HG03571 (cell line): ENCODE data around the gene MRPS2.
"Not testable (repeated sequence)": the region's sequence is repeated elsewhere in the genome, so short reads cannot be mapped to it uniquely, and the experiment has no call there.

Source experiments
- ATAC-seq: cut with Tn5 transposase; IDR thresholded peaks from one replicate; pipeline ENCODE4 v1.9.1; 2021; ENCODE audit not compliant: unreplicated experiment

MRPS2 gene

DNA sequence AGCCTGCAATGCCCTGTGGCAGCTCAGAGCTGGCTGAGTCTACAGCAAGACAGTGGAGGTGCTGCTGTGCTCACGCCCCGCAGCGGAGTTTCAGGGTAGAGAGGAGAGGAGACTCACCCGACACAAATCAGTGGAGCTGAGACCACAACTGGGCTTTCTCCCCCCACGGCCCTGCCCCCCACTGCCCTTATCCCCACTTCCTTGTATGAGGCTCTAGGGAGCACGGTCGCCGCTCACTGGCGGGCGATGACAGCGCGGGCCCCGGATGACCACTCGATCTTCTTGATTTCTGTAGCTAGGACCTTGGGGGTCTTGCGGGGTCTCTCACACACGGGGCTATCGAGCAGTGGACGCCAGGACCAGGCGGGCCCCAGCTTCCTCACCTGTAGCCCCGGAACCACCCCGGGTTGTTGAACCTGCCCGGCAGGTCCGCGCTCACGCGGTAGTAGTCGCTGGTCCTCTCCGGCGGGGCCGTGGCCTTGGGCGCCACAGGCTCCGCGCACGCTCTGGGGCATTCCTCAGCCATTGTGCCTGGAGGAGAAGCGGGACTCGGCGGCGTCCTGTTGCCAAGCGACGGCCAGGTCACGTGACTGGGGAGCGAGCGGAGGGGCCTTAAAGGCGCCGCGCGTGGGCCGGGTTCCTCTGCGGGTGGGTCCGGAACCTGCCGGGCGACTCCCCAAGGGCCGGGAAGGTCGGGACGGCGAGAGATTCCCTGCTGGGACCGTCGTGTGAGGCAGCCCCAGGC, 984 bp upstream of the MRPS2 start:
- no peak for ATAC-seq

GRCh38 chr9:135500071-135500524, 384 bp upstream of the MRPS2 start:
- no peak for ATAC-seq

DNA sequence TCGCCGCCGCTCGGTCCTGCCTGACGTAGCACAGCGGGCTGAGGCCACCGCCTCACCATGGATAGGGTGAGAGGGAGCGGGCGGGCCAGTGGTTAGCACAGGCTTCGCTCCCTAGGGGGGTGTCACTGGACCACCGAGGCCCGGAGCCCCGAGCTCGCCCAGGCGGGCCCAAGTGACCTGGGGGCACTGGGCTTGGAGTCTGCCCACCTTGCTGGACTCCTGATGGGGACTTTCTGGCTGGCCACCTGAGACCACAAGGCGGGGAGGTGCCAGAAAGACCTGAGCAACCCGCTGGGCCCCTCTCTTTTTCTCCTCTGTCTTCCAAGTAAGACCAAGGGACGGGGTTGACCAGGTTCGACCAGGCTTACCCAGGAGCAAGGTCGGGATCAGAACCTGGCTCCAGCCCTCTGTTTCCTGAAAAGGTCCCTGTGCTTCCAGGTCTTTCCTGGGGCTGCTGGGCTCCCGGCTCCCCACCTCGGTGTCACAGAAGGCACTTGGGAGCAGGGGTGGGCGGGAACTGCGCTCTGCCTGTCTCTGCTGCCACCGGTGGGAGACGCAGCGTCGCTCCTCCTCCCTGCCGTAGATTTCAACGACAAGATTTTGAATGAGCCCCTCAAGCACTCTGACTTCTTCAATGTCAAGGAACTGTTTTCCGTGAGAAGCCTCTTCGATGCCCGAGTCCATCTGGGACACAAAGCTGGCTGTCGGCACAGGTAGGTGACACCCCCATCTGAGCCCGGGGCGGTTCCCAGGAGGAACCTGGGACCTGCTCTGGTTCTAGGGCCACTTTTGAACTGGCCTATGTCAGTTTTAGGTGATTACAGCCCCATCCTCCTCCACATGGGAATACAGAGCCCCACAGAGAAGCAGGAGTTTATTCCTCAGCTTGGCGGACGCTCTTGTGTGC, 1.0 kb downstream of the MRPS2 start:
- ATAC-seq: no peak

GRCh38 chr9:135502168-135502872, 1.8 kb downstream of the MRPS2 start:
- no peak for ATAC-seq

GRCh38 chr9:135502873-135503321, 2.4 kb downstream of the MRPS2 start:
- no peak for ATAC-seq

DNA sequence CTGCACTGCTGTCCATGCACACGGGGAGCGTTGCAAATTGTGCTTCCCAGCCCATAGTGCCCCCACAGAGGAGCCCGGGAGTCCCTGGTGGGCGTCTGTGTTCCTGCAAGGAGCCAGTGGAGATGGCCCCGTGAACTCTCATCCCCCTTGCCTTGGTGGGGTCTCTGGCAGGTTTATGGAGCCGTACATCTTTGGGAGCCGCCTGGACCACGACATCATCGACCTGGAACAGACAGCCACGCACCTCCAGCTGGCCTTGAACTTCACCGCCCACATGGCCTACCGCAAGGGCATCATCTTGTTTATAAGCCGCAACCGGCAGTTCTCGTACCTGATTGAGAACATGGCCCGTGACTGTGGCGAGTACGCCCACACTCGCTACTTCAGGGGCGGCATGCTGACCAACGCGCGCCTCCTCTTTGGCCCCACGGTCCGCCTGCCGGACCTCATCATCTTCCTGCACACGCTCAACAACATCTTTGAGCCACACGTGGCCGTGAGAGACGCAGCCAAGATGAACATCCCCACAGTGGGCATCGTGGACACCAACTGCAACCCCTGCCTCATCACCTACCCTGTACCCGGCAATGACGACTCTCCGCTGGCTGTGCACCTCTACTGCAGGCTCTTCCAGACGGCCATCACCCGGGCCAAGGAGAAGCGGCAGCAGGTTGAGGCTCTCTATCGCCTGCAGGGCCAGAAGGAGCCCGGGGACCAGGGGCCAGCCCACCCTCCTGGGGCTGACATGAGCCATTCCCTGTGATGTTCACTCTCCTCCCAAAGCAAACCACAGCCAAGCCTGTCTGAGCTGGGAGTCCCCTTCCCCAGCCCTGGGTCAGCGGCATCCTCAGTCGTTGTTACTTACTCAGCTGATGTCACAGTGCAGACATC, 3.1 kb downstream of the MRPS2 start:
- no peak for ATAC-seq

- ATAC-seq: no peak
Measured at GRCh38 chr9:135504262-135505243, 4.1 kb downstream of the MRPS2 start.

GRCh38 chr9:135505406-135506187, 5.1 kb downstream of the MRPS2 start:
- ATAC-seq: no peak

GRCh38 chr9:135506327-135507103, 6.0 kb downstream of the MRPS2 start:
- no peak for ATAC-seq

DNA sequence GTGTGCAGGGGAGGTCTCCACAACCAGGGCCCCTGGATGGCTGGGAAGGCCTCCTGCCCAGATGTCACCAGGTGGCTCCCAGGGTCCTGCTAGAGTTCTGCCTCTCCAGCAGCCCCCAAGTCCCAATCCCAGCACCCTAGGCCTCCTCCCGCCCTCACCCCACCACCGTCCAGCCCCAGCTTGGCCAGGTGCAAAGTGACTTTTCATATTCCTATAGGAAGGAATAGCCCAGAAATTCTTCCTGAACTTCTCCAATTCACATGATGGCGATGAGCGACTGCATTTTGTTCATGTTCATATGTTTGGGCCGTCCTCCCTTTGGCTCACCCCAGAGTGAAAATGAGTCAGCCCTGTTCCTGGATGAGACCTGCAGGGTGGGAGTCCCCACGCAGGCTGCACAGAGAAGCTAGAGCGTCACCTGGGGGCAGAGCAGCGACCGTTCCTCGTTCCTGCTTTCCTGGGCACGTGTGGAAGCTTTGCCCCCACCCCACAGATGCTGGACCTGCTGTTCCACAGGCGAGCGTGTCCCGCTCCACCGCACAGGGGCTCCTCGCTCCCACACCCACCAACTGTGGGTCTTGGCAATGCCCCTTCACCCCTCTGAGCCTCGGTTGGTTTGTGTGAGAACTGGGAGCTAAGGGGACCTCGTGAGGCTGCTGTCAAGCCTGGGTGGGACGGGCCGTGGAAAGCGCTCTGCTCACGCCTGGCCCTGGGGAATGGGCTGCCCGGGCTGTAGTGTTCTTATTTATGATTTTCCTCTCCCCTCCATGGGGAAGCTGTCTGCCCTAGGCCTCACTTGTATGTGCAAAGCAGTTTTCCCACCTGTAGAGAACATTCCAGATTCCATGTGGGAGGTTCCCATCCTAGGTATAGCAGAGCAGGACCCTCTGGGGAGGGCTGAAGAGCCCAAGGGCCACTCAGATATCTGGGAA, 6.9 kb downstream of the MRPS2 start:
- no peak for ATAC-seq

DNA sequence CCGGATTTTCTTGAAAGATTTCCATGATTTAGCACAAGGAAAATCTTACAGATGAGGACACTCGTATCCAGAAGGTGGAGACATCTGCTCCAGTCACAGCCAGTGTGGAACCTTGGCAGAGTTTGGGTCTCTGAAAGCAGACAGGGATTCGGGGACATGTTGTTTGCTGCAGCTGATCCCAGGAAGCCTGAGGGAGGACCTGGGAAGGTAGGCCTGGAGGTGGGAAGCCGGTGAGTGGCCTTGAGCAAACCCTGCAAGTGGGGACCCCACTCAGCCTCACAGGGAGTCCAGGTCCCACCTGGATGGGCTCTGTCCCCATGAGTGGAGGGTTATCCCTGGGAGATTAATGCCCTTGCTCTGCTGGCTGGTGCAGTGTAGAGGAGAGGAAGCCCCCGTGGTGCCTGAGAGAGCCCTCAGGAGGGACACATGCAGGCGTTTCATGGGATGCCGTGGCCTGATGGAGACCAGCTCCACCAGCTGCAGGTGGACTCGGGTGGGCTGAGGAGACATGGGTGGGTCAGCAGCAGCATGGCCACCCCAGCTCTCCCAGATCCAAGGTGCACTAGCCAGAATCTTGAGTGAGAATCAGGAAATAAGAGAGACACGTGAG, 7.8 kb downstream of the MRPS2 start:
- ATAC-seq: no peak

GRCh38 chr9:135509458-135509857, 9.0 kb downstream of the MRPS2 start:
- no peak for ATAC-seq

DNA sequence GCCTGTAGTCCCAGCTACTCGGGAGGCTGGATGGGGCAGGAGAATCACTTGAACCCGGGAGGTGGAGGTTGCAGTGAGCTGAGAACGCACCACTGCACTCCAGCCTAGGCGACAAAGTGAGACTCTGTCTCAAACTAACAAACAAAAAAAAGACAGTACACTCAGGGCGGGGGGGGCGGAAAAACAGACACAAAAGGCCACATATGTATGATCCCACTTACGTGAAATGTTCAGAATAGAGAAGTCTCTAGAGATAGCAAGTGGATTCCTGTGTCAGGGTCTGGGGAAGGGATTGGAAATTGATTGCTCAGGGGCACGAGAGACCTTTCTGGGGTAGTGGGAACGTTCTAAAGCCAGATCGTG, 11.7 kb downstream of the MRPS2 start:
- no peak for ATAC-seq

GRCh38 chr9:135512904-135513303, 12.4 kb downstream of the MRPS2 start:
- ATAC-seq: no peak

DNA sequence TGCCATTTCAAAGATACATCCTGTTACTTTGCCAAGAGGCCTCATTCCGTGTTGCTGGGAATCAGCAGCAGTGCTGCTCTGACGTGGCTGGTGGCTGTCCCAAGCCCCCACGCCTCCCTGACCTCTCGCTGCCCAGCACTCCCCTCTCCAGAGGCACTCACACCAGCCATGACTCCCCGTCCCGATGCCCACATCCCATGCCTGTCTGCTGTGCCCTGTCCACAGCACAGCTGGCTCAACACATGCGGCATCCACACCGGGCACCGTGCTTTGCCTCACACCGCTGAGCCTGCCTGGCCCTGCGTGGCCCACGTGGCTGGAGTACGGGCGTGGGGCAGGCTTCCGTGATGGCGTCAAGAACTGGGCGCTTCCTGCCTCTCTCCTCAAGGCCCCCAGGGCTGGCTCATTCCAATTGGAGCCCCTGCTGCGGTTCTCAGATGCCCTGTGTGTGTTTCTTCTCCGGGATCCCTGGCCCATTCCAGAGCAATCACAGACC, 12.9 kb downstream of the MRPS2 start:
- no peak for ATAC-seq

- not testable (repeated sequence) for ATAC-seq
Measured at GRCh38 chr9:135513906-135514305, 13.4 kb downstream of the MRPS2 start.
